ENCODE results near the gene PARD3. TPM values are rescaled to one million over a fixed set of nuclear protein-coding genes. Genes with fewer than 3 reads are reported as not detected.

PARD3 gene
- total RNA-seq, 1 donor from 2014 or later = 37.2 TPM

DNA sequence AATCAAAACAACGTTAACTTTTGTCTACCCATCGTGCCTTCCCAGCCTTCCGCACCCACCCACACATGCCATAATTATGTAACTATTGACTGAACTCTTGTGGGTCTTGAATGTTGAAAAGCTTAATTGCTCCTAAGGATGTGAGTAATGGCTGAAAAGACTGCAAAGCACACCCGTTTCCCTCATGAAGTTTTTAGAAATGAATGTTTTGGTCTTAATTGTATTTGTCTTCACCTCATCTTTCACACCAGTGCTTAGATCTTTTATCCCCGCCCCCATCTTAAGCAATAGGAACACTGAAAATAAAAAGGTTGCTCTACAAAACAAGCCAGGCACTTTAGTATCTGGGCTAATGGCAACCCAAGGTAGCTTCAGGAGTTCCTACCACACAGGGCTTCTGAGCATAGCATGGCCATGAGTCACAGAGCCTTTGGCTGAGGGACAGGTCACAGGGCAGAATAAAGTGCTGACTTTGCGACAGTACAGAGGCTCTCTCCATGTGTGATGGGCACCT is 690.5 kb downstream of the PARD3 start:
- peaks cover 23% of the 10 kb centered on the region for H3K4me1 Mint-ChIP-seq (ENCODE audit: unreplicated experiment)
- H3K27ac Mint-ChIP-seq (ENCODE audit: unreplicated experiment) = no peak overlapping the region
- no peak for DNase-seq (ENCODE audit: extremely low spot score, unreplicated experiment)
- H3K27me3 Mint-ChIP-seq (ENCODE audit: unreplicated experiment) = no peaks in the 10 kb centered on the region
- TF ChIP-seq, protein P1, sequence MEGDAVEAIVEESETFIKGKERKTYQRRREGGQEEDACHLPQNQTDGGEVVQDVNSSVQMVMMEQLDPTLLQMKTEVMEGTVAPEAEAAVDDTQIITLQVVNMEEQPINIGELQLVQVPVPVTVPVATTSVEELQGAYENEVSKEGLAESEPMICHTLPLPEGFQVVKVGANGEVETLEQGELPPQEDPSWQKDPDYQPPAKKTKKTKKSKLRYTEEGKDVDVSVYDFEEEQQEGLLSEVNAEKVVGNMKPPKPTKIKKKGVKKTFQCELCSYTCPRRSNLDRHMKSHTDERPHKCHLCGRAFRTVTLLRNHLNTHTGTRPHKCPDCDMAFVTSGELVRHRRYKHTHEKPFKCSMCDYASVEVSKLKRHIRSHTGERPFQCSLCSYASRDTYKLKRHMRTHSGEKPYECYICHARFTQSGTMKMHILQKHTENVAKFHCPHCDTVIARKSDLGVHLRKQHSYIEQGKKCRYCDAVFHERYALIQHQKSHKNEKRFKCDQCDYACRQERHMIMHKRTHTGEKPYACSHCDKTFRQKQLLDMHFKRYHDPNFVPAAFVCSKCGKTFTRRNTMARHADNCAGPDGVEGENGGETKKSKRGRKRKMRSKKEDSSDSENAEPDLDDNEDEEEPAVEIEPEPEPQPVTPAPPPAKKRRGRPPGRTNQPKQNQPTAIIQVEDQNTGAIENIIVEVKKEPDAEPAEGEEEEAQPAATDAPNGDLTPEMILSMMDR (IDR thresholded peaks at IDR 0.05) = no peak
- H3K4me3 Mint-ChIP-seq (ENCODE audit: unreplicated experiment) = no peak overlapping the region
- H3K9me3 Mint-ChIP-seq (ENCODE audit: unreplicated experiment) = no peaks in the 10 kb centered on the region
- H3K36me3 Mint-ChIP-seq (ENCODE audit: unreplicated experiment) = peaks cover 13% of the 10 kb centered on the region

DNA sequence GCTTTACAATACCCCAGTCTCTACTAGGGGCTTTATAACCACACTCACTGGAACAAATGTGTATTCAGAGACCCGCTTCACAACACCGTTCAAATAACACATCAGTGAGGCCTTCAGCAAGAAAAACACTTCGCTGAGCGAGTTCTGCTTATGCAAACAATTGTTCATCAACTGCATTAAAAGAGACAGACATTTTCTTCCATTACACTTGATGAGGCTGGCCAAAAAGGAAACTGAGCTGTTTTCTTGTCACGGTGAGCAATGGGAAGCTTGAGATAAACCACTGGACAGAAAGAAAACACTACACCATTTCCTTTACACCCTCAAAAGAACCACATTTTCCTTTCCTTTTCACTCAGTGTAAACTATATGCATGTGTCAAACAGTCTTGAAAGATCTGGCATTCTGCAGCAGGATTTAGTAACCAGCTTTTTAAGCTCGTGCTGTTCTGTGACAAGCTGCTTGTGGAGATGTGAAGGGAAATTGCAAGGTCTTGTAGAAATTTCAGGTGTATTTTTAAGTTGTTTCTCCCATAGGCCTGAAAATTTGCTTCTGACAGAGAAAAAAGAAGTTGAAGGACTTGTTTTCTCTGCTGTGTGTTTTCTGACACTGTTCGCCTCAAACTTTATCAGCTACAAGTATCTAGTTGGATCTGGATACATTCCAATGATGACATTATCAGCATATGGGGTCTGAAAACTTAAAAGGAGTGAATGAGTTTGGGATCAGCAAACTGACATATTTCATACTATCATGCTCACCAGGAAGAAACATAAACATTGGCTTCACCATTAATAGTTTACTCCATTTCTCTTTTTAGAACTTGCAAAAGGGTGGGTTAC is 693.1 kb downstream of the PARD3 start:
- TF ChIP-seq, protein P1 (IDR thresholded peaks at IDR 0.05) = no peak
- no peak for DNase-seq (ENCODE audit: extremely low spot score, unreplicated experiment)
- peaks cover 23% of the 10 kb centered on the region for H3K4me1 Mint-ChIP-seq (ENCODE audit: unreplicated experiment)
- H3K4me3 Mint-ChIP-seq (ENCODE audit: unreplicated experiment) = peak overlapping the region; percentile 20
- peak overlapping the region; percentile 48 for H3K27ac Mint-ChIP-seq (ENCODE audit: unreplicated experiment)
- no peaks in the 10 kb centered on the region for H3K27me3 Mint-ChIP-seq (ENCODE audit: unreplicated experiment)
- peaks cover 5% of the 10 kb centered on the region for H3K36me3 Mint-ChIP-seq (ENCODE audit: unreplicated experiment)
- no peaks in the 10 kb centered on the region for H3K9me3 Mint-ChIP-seq (ENCODE audit: unreplicated experiment)

DNA sequence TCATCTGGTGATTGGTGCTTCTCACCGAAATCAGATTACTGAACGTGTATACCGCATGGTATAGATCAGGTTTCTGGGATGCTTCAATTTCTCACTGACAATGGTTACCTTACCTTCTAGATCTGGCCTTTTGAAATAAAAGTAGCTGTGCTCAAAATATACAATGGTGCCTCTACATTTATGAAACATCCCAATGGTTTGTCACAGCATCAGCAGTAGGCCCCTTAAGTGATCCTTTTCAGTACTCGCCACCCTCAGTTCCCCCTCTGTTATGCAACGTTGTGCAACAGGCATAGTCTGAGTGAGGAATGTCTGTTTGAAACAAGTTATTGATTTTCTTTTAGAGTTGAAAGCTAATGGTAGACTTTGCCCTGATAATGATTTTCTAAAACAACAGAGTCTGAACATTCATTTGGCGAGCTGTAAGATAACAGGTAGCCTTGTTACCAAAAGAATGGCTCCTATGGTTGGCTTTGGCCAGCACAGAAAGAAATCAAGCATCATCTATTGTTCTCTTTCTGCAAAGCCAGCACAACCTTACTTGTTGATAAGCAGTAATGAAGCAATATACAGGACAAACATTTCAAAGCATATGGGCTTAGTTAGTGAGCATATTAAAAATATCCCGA is 693.9 kb downstream of the PARD3 start:
- DNase-seq (ENCODE audit: extremely low spot score, unreplicated experiment) = no peak
- no peak overlapping the region for H3K4me3 Mint-ChIP-seq (ENCODE audit: unreplicated experiment)
- peaks cover 5% of the 10 kb centered on the region for H3K36me3 Mint-ChIP-seq (ENCODE audit: unreplicated experiment)
- H3K9me3 Mint-ChIP-seq (ENCODE audit: unreplicated experiment) = no peaks in the 10 kb centered on the region
- H3K27me3 Mint-ChIP-seq (ENCODE audit: unreplicated experiment) = no peaks in the 10 kb centered on the region
- H3K27ac Mint-ChIP-seq (ENCODE audit: unreplicated experiment) = peak overlapping the region; percentile 48
- peaks cover 27% of the 10 kb centered on the region for H3K4me1 Mint-ChIP-seq (ENCODE audit: unreplicated experiment)
- TF ChIP-seq, protein P1 (IDR thresholded peaks at IDR 0.05) = no peak

DNA sequence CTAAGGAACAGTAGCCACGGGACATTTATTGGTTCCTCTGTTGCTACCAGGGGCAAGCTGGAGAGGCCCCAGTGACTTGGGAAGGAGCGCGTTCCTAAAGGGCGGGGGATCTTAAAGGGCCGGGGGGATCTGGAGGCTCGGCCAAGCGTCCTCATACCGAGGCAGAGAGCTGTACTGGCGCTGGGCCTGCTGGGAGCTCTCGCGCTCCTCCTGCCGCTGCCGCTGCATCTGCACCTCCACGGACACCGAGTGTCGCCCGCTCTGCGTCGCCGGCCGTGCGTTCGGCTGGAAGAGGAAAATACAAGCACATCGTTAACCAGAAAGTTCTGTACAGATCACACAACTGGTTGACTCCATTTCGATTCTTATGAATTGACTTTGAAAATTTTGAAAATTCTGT is 695.6 kb downstream of the PARD3 start:
- Mint-ChIP-seq H3K27ac (ENCODE audit: unreplicated experiment) (no peak overlapping the region), H3K36me3 (ENCODE audit: unreplicated experiment) (peaks cover 5% of the 10 kb centered on the region), H3K4me1 (ENCODE audit: unreplicated experiment) (peaks cover 25% of the 10 kb centered on the region), H3K9me3 (ENCODE audit: unreplicated experiment) (no peaks in the 10 kb centered on the region), H3K27me3 (ENCODE audit: unreplicated experiment) (no peaks in the 10 kb centered on the region), H3K4me3 (ENCODE audit: unreplicated experiment) (no peak overlapping the region)
- no peak for DNase-seq (ENCODE audit: extremely low spot score, unreplicated experiment)
- TF ChIP-seq, protein P1 (IDR thresholded peaks at IDR 0.05) = no peak

DNA sequence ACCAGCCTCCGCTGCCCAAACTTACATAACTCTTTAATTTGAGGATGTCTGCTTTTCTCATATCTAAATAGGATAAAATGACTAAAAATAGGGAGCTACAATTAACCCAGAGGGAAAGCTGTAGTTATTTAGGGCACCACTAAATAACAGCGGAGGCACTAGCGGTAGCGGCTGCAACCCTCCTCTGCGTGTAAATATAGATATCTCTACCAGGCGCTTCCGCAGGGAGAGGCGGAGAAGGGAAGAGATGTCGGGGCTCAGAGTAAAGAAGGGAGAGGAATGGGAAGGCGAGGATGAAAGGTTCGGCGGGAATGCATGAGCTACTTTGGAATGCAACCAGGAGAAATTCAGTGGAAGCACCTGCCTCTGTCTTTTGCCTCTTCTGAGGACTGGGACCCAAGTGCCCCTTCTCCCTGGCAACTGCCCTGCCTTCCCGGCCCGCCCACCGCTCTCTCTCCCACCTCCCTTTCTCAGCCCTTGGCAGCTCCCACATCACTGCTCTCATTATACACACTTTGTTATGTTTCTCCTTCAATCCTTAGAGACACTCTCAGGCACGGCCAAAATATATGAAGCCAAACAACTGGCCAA is 698.3 kb downstream of the PARD3 start:
- no peaks in the 10 kb centered on the region for H3K27me3 Mint-ChIP-seq (ENCODE audit: unreplicated experiment)
- H3K4me3 Mint-ChIP-seq (ENCODE audit: unreplicated experiment) = no peak overlapping the region

More for the DNA sequence above, 698.3 kb downstream of the PARD3 start:
- Mint-ChIP-seq H3K36me3 (ENCODE audit: unreplicated experiment) (peaks cover 5% of the 10 kb centered on the region), H3K27ac (ENCODE audit: unreplicated experiment) (no peak overlapping the region), H3K9me3 (ENCODE audit: unreplicated experiment) (no peaks in the 10 kb centered on the region), H3K4me1 (ENCODE audit: unreplicated experiment) (peaks cover 12% of the 10 kb centered on the region)
- no peak for DNase-seq (ENCODE audit: extremely low spot score, unreplicated experiment)
- TF ChIP-seq, protein P1 (IDR thresholded peaks at IDR 0.05) = no peak
